H9 (cell line): ENCODE results near the gene RSAD2. TPM values are rescaled to one million over a fixed set of nuclear protein-coding genes. Genes with fewer than 3 reads are reported as not detected.

ENCODE experiments used
- DNase-seq: peaks from one replicate; pipeline ENCODE4 v3.0.0-alpha.2; 2017
- H2AFZ ChIP-seq: one replicate; pipeline ENCODE4 v1.6.1; 2013; ENCODE audit warnings: mild to moderate bottlenecking, low read length, control low read depth, moderate library complexity
- H2AK5ac ChIP-seq: 2 replicates; pipeline ENCODE4 v1.6.1; 2013; ENCODE audit warnings: low read length, control low read depth, mixed read lengths; ENCODE audit not compliant: insufficient read length
- H2BK120ac ChIP-seq: one replicate; pipeline ENCODE4 v1.6.1; 2013; ENCODE audit warnings: low read depth, mild to moderate bottlenecking, low read length, control low read depth, inconsistent platforms; ENCODE audit not compliant: poor library complexity, severe bottlenecking
- H2BK12ac ChIP-seq: 2 replicates; pipeline ENCODE4 v1.6.1; 2013; ENCODE audit warnings: low read length, control low read depth, mixed read lengths, low read depth; ENCODE audit not compliant: insufficient read length
- H2BK15ac ChIP-seq: 2 replicates; pipeline ENCODE4 v1.6.1; 2013; ENCODE audit warnings: low read depth, low read length, control low read depth
- H2BK20ac ChIP-seq: one replicate; pipeline ENCODE4 v1.6.1; 2013; ENCODE audit warnings: low read depth, mild to moderate bottlenecking, low read length, control low read depth, inconsistent platforms; ENCODE audit not compliant: poor library complexity, severe bottlenecking
- H2BK5ac ChIP-seq: 2 replicates; pipeline ENCODE4 v1.6.1; 2013; ENCODE audit warnings: low read length, control low read depth, mixed read lengths; ENCODE audit not compliant: insufficient read length
- H3K14ac ChIP-seq: 2 replicates; pipeline ENCODE4 v1.6.1; 2013; ENCODE audit warnings: low read length, control low read depth; ENCODE audit not compliant: insufficient read depth
- H3K18ac ChIP-seq: 2 replicates; pipeline ENCODE4 v1.6.1; 2013; ENCODE audit warnings: low read depth, mild to moderate bottlenecking, mixed read lengths, low read length, control low read depth; ENCODE audit not compliant: insufficient read length
- H3K23ac ChIP-seq: 2 replicates; pipeline ENCODE4 v1.6.1; 2013; ENCODE audit warnings: low read length, control low read depth, mixed read lengths, low read depth; ENCODE audit not compliant: insufficient read length
- H3K23me2 ChIP-seq: 2 replicates; pipeline ENCODE4 v1.6.1; 2013; ENCODE audit warnings: low read depth, mild to moderate bottlenecking, mixed read lengths, low read length, control low read depth; ENCODE audit not compliant: insufficient read length, poor library complexity, severe bottlenecking
- H3K27ac ChIP-seq: 2 replicates; pipeline ENCODE4 v1.5.1; 2013; ENCODE audit warnings: low read length, control low read depth, mixed read lengths, low read depth; ENCODE audit not compliant: insufficient read length
- H3K27me3 ChIP-seq: 2 replicates; pipeline ENCODE4 v1.6.1; 2013; ENCODE audit warnings: low read length, control low read depth, inconsistent platforms; ENCODE audit not compliant: insufficient read depth
- H3K4ac ChIP-seq: 2 replicates; pipeline ENCODE4 v1.6.1; 2013; ENCODE audit warnings: low read depth, mild to moderate bottlenecking, control low read depth, inconsistent platforms, low read length, moderate library complexity
- H3K4me1 ChIP-seq: 2 replicates; pipeline ENCODE4 v1.6.1; 2013; ENCODE audit warnings: low read length, control low read depth, inconsistent platforms; ENCODE audit not compliant: insufficient read depth
- H3K4me2 ChIP-seq: 2 replicates; pipeline ENCODE4 v1.6.1; 2013; ENCODE audit warnings: low read length, control low read depth, mixed read lengths; ENCODE audit not compliant: insufficient read length, insufficient read depth
- H3K56ac ChIP-seq: 2 replicates; pipeline ENCODE4 v1.6.1; 2013; ENCODE audit warnings: low read depth, mild to moderate bottlenecking, mixed read lengths, low read length, control low read depth; ENCODE audit not compliant: insufficient read length
- H3K79me1 ChIP-seq: 2 replicates; pipeline ENCODE4 v1.6.1; 2013; ENCODE audit warnings: low read depth, mild to moderate bottlenecking, moderate library complexity, low read length, control low read depth, inconsistent platforms; ENCODE audit not compliant: insufficient read depth, poor library complexity, severe bottlenecking
- H3K79me2 ChIP-seq: 2 replicates; pipeline ENCODE4 v1.6.1; 2013; ENCODE audit warnings: low read length, control low read depth, inconsistent platforms; ENCODE audit not compliant: insufficient read depth
- H3K9ac ChIP-seq: 2 replicates; pipeline ENCODE4 v1.6.1; 2013; ENCODE audit warnings: low read length, control low read depth, mixed read lengths; ENCODE audit not compliant: insufficient read length; ENCODE audit errors: extremely low read depth
- H3K9me3 ChIP-seq: one replicate; pipeline ENCODE4 v1.6.1; 2013; ENCODE audit warnings: low read depth, low read length, inconsistent platforms; ENCODE audit not compliant: control insufficient read depth
- H3T11ph ChIP-seq: one replicate; pipeline ENCODE4 v1.6.1; 2013; ENCODE audit warnings: mild to moderate bottlenecking, low read length, control low read depth, inconsistent platforms
- H4K20me1 ChIP-seq: one replicate; pipeline ENCODE4 v1.6.1; 2013; ENCODE audit not compliant: control insufficient read depth, insufficient read length, insufficient read depth
- H4K5ac ChIP-seq: 2 replicates; pipeline ENCODE4 v1.6.1; 2013; ENCODE audit warnings: low read depth, mild to moderate bottlenecking, mixed read lengths, low read length, control low read depth; ENCODE audit not compliant: insufficient read length
- H4K8ac ChIP-seq: replicated peaks from 2 replicates; pipeline ENCODE4 v1.6.1; 2013; ENCODE audit warnings: low read length, control low read depth, mixed read lengths, low read depth; ENCODE audit not compliant: insufficient read length
- H4K91ac ChIP-seq: 2 replicates; pipeline ENCODE4 v1.6.1; 2013; ENCODE audit warnings: low read depth, mild to moderate bottlenecking, moderate library complexity, mixed read lengths, low read length, control low read depth; ENCODE audit not compliant: insufficient read length
- H3K27ac Mint-ChIP-seq, 3 experiments: 2 replicates in 2 of 3; 3 replicates in 1 of 3; pipeline ENCODE4 v1.8.0; 2020 to 2021; ENCODE audit warnings: mixed read lengths in 3 of 3, mild to moderate bottlenecking in 1 of 3, moderate library complexity in 1 of 3
- H3K27me3 Mint-ChIP-seq: 2 replicates; pipeline ENCODE4 v1.8.0; 2021; ENCODE audit warnings: low read depth, mild to moderate bottlenecking, moderate library complexity, mixed read lengths
- H3K36me3 Mint-ChIP-seq, 3 experiments: 2 replicates in 2 of 3; 3 replicates in 1 of 3; pipeline ENCODE4 v1.8.0; 2020 to 2021; ENCODE audit warnings: low read depth in 3 of 3, mixed read lengths in 3 of 3; ENCODE audit not compliant: insufficient read depth in 1 of 3
- H3K4me1 Mint-ChIP-seq, 2 experiments: 2 replicates each; pipeline ENCODE4 v1.8.0; 2020; ENCODE audit warnings: mixed read lengths in 2 of 2
- H3K4me3 Mint-ChIP-seq, 2 experiments: 2 replicates in 1 of 2; 3 replicates in 1 of 2; pipeline ENCODE4 v1.8.0; 2020 to 2021; ENCODE audit warnings: mild to moderate bottlenecking in 2 of 2, mixed read lengths in 2 of 2, moderate library complexity in 1 of 2
- H3K9me3 Mint-ChIP-seq, 2 experiments: 2 replicates in 1 of 2; 3 replicates in 1 of 2; pipeline ENCODE4 v1.8.0; 2020; ENCODE audit warnings: mild to moderate bottlenecking in 2 of 2, mixed read lengths in 2 of 2, moderate library complexity in 1 of 2
- WGBS: extraction: QIAGEN DNeasy Blood & Tissue Kit; methylation state at CpG from one replicate; pipeline ENCODE4 v1.1.7; 2013; ENCODE audit warnings: missing lambda C conversion rate, low lambda C conversion rate, mixed read lengths; ENCODE audit not compliant: insufficient read length; ENCODE audit errors: extremely low coverage; 5-methylcytosine and 5-hydroxymethylcytosine counted together
- total RNA-seq: library from RNA; stranded (reverse); gene quantifications from 2 replicates; pipeline ENCODE4 v1.2.1, GENCODE V29; 2021
- TF ChIP-seq, protein P1 (sequence below): fragments of 200-600 bp; sonication (generic); conservative IDR thresholded peaks from 3 replicates; pipeline ENCODE4 v1.8.0; 2021; ENCODE audit warnings: antibody characterized with exemption, mild to moderate bottlenecking

The RSAD2 gene
- total RNA-seq, 1 experiment from 2014 or later, result not detected

DNA sequence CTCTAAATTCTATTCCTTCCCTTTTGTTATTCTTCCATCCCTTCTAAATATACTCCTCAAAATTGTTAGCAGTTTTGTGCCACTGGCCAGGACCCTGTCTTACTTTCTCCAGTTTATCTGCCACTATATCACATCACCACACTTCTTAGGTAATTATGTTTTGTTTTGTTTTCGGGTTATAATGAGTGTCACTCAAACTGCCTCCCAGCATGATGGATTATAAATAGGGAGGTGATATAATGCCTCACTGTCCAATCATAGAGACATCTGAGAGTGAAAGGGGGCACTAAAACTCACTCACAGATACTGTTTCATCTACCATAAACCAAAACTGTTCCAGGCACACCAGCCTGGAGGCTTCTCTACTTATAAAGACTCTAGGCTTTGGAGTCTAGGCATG lies 3.5 kb downstream of the RSAD2 start:
- Histone ChIP-seq H3K14ac (no peak overlapping the region), H3K4me1 (no peaks in the 10 kb centered on the region), H3K23ac (no peak overlapping the region), H3K9me3 (peaks cover 8% of the 10 kb centered on the region), H3K18ac (no peak overlapping the region), H3K79me2 (no peaks in the 10 kb centered on the region), H3K9ac (no peak overlapping the region), H4K5ac (no peak overlapping the region), H3K27me3 (no peaks in the 10 kb centered on the region), H2BK15ac (no peak overlapping the region), H4K91ac (no peak overlapping the region), H3K4me2 (no peak overlapping the region), H3K27ac (no peak overlapping the region), H3K56ac (no peak overlapping the region), H2AK5ac (no peak overlapping the region), H3K4ac (no peak overlapping the region), H3K79me1 (no peaks in the 10 kb centered on the region), H2BK12ac (no peak overlapping the region), H4K20me1 (no peaks in the 10 kb centered on the region), H2BK5ac (no peak overlapping the region), H2BK20ac (no peak overlapping the region), H2AFZ (no peak overlapping the region), H2BK120ac (no peak overlapping the region), H3T11ph (no peak overlapping the region), H4K8ac (no peak overlapping the region), H3K23me2 (no peaks in the 10 kb centered on the region)
- Mint-ChIP-seq H3K36me3 (peaks cover 2 to 17% (median 2%) of the 10 kb centered on the region in 3 experiments; a peak in 4 of 7 replicates), H3K4me3 (no peak overlapping the region), H3K4me1 (no peaks in the 10 kb centered on the region), H3K27me3 (peaks cover 4% of the 10 kb centered on the region), H3K27ac (no peak overlapping the region), H3K9me3 (peaks cover 19 to 28% of the 10 kb centered on the region in 2 experiments)
- TF ChIP-seq, protein P1, sequence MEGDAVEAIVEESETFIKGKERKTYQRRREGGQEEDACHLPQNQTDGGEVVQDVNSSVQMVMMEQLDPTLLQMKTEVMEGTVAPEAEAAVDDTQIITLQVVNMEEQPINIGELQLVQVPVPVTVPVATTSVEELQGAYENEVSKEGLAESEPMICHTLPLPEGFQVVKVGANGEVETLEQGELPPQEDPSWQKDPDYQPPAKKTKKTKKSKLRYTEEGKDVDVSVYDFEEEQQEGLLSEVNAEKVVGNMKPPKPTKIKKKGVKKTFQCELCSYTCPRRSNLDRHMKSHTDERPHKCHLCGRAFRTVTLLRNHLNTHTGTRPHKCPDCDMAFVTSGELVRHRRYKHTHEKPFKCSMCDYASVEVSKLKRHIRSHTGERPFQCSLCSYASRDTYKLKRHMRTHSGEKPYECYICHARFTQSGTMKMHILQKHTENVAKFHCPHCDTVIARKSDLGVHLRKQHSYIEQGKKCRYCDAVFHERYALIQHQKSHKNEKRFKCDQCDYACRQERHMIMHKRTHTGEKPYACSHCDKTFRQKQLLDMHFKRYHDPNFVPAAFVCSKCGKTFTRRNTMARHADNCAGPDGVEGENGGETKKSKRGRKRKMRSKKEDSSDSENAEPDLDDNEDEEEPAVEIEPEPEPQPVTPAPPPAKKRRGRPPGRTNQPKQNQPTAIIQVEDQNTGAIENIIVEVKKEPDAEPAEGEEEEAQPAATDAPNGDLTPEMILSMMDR, result no peak
- no peak for DNase-seq
- whole genome bisulfite sequencing, result no CpG with 5 or more reads among the region's 1 CpG
